GM18505 (cell line): Measurements from ENCODE around the gene TNS3.
"Not testable (repeated sequence)": the region's sequence is repeated elsewhere in the genome, so short reads cannot be mapped to it uniquely, and the experiment has no call there.

Source experiments
- ATAC-seq: cut with Tn5 transposase; IDR thresholded peaks from one replicate; pipeline ENCODE4 v1.9.1; 2021; ENCODE audit not compliant: unreplicated experiment
- POLR2A ChIP-seq: IDR thresholded peaks from 4 replicates; pipeline ENCODE4 v1.6.1; 2011; ENCODE audit warnings: borderline replicate concordance; ENCODE audit not compliant: insufficient read depth, insufficient read length; ENCODE audit errors: extremely low read depth

The TNS3 gene

GRCh38 chr7:47446871-47447466, 134.9 kb downstream of the TNS3 start:
- ATAC-seq, result no peak
- no peak for TF ChIP-seq POLR2A

- TF ChIP-seq POLR2A, result no peak
- no peak for ATAC-seq
Measured at GRCh38 chr7:47444376-47445098, 137.4 kb downstream of the TNS3 start.

- no peak for TF ChIP-seq POLR2A
- ATAC-seq, result no peak
Measured at GRCh38 chr7:47443049-47443448, 138.9 kb downstream of the TNS3 start.

GRCh38 chr7:47442605-47442865, 139.4 kb downstream of the TNS3 start:
- no peak for ATAC-seq
- TF ChIP-seq POLR2A, result no peak

GRCh38 chr7:47441796-47442604, 139.9 kb downstream of the TNS3 start:
- TF ChIP-seq POLR2A, result no peak
- no peak for ATAC-seq

GRCh38 chr7:47441048-47441447, 140.9 kb downstream of the TNS3 start:
- not testable (repeated sequence) for ATAC-seq

GRCh38 chr7:47440320-47440719, 141.6 kb downstream of the TNS3 start:
- TF ChIP-seq POLR2A, result no peak
- ATAC-seq, result no peak

- no peak for TF ChIP-seq POLR2A
- no peak for ATAC-seq
Measured at GRCh38 chr7:47439181-47439667, 142.7 kb downstream of the TNS3 start.

GRCh38 chr7:47438411-47439029, 143.4 kb downstream of the TNS3 start:
- no peak for ATAC-seq
- no peak for TF ChIP-seq POLR2A

- ATAC-seq, result no peak
- no peak for TF ChIP-seq POLR2A
Measured at GRCh38 chr7:47435889-47436312, 146.0 kb downstream of the TNS3 start.

- no peak for ATAC-seq
- no peak for TF ChIP-seq POLR2A
Measured at GRCh38 chr7:47433564-47433895, 148.4 kb downstream of the TNS3 start.

- ATAC-seq, result no peak
- TF ChIP-seq POLR2A, result no peak
Measured at GRCh38 chr7:47432671-47433563, 149.0 kb downstream of the TNS3 start.

- no peak for TF ChIP-seq POLR2A
- no peak for ATAC-seq
Measured at GRCh38 chr7:47430422-47430821, 151.5 kb downstream of the TNS3 start.
